Neural crest cell (in vitro differentiated cells): ENCODE results near the gene BACH2. TPM values are rescaled to one million over a fixed set of nuclear protein-coding genes. Genes with fewer than 3 reads are reported as not detected.

ENCODE experiments used
- DNase-seq: peaks from one replicate; pipeline ENCODE4 v3.0.0; 2021; ENCODE audit warnings: low read depth, mixed read lengths, low spot score
- H3K27ac Mint-ChIP-seq: one replicate; pipeline ENCODE4 v1.8.0; 2021; ENCODE audit warnings: mild to moderate bottlenecking, mixed read lengths; ENCODE audit not compliant: unreplicated experiment
- H3K27me3 Mint-ChIP-seq: 2 replicates; pipeline ENCODE4 v1.8.0; 2021; ENCODE audit warnings: low read depth, mild to moderate bottlenecking, mixed read lengths
- H3K36me3 Mint-ChIP-seq: 2 replicates; pipeline ENCODE4 v1.8.0; 2021; ENCODE audit warnings: low read depth, mild to moderate bottlenecking, mixed read lengths
- H3K4me1 Mint-ChIP-seq: 2 replicates; pipeline ENCODE4 v1.8.0; 2021; ENCODE audit warnings: mixed read lengths
- H3K4me3 Mint-ChIP-seq: one replicate; pipeline ENCODE4 v1.8.0; 2021; ENCODE audit warnings: mild to moderate bottlenecking, mixed read lengths
- H3K9me3 Mint-ChIP-seq: 2 replicates; pipeline ENCODE4 v1.8.0; 2021; ENCODE audit warnings: mixed read lengths
- CTCF ChIP-seq: fragments of 200-600 bp; sonication (generic); conservative IDR thresholded peaks from 2 replicates; pipeline ENCODE4 v1.5.0; 2021; ENCODE audit warnings: antibody characterized with exemption, mild to moderate bottlenecking
- total RNA-seq: library from RNA; stranded (reverse); gene quantifications from 2 replicates; pipeline ENCODE4 v1.2.1, GENCODE V29; 2021

Gene BACH2
- total RNA-seq, 1 donor from 2014 or later: 13.1 TPM

- no peak for TF ChIP-seq CTCF
- H3K27ac Mint-ChIP-seq: no peak overlapping the region
- DNase-seq: no peak
- H3K4me1 Mint-ChIP-seq: peaks cover 6% of the 10 kb centered on the region
- H3K36me3 Mint-ChIP-seq: peaks cover 28% of the 10 kb centered on the region
- H3K27me3 Mint-ChIP-seq: no peaks in the 10 kb centered on the region
- H3K9me3 Mint-ChIP-seq: peaks cover 18% of the 10 kb centered on the region
- H3K4me3 Mint-ChIP-seq: no peak overlapping the region
These were observed 243.0 kb downstream of the BACH2 start for GRCh38 chr6:90053614-90054013.

GRCh38 chr6:90049295-90049694 lies 247.3 kb downstream of the BACH2 start:
- no peak for DNase-seq
- H3K4me3 Mint-ChIP-seq: no peak overlapping the region
- TF ChIP-seq CTCF: no peak
- H3K27me3 Mint-ChIP-seq: no peaks in the 10 kb centered on the region
- peaks cover 7% of the 10 kb centered on the region for H3K9me3 Mint-ChIP-seq
- H3K36me3 Mint-ChIP-seq: peaks cover 12% of the 10 kb centered on the region
- peaks cover 6% of the 10 kb centered on the region for H3K4me1 Mint-ChIP-seq
- H3K27ac Mint-ChIP-seq: no peak overlapping the region

- TF ChIP-seq CTCF: no peak
- no peak overlapping the region for H3K4me3 Mint-ChIP-seq
- no peaks in the 10 kb centered on the region for H3K27me3 Mint-ChIP-seq
- no peak for DNase-seq
- H3K27ac Mint-ChIP-seq: no peak overlapping the region
- peaks cover 5% of the 10 kb centered on the region for H3K36me3 Mint-ChIP-seq
- peaks cover 4% of the 10 kb centered on the region for H3K9me3 Mint-ChIP-seq
- H3K4me1 Mint-ChIP-seq: peaks cover 6% of the 10 kb centered on the region
These were observed 248.3 kb downstream of the BACH2 start for GRCh38 chr6:90048206-90048967.

GRCh38 chr6:90045535-90045934 lies 251.1 kb downstream of the BACH2 start:
- Mint-ChIP-seq H3K27me3 (no peaks in the 10 kb centered on the region), H3K4me1 (peaks cover 9% of the 10 kb centered on the region), H3K9me3 (no peaks in the 10 kb centered on the region), H3K36me3 (peaks cover 2% of the 10 kb centered on the region), H3K4me3 (no peak overlapping the region), H3K27ac (no peak overlapping the region)
- no peak for DNase-seq
- TF ChIP-seq CTCF: no peak

GRCh38 chr6:90044833-90045381 lies 251.7 kb downstream of the BACH2 start:
- Mint-ChIP-seq H3K4me3 (no peak overlapping the region), H3K27ac (no peak overlapping the region), H3K27me3 (no peaks in the 10 kb centered on the region), H3K36me3 (peaks cover 2% of the 10 kb centered on the region), H3K4me1 (peaks cover 9% of the 10 kb centered on the region), H3K9me3 (no peaks in the 10 kb centered on the region)
- no peak for DNase-seq
- TF ChIP-seq CTCF: no peak
